ENCODE measurements around the gene SLC38A11.

- TF ChIP-seq POLR2A (IDR thresholded peaks at IDR 0.05; ENCODE audit: low read depth, low read length) (no peak), POLR2AphosphoS5 (IDR thresholded peaks at IDR 0.05; ENCODE audit: low read depth, low read length) (no peak)
Observed at GRCh38 chr2:164877927-164878326, 77.4 kb downstream of the SLC38A11 start.

Measured in GM12892 (cell line).